PFSK-1 (cell line): ENCODE results near the gene CFAP61.

Experiments used
- FOXP2 ChIP-seq: optimal IDR thresholded peaks from 2 replicates; pipeline ENCODE3; 2011; ENCODE audit warnings: borderline replicate concordance, control low read depth, inconsistent platforms; ENCODE audit not compliant: insufficient read depth; ENCODE audit errors: extremely low read length, extremely low read depth
- POLR2AphosphoS5 ChIP-seq: IDR thresholded peaks from 2 replicates; pipeline ENCODE4 v1.6.1; 2012; ENCODE audit warnings: low read depth, mild to moderate bottlenecking, control low read depth, low read length, moderate library complexity
- SIN3A ChIP-seq: IDR thresholded peaks from 2 replicates; pipeline ENCODE4 v1.6.1; 2012; ENCODE audit warnings: mild to moderate bottlenecking, low read length, moderate library complexity, borderline replicate concordance; ENCODE audit not compliant: insufficient read depth
- TAF1 ChIP-seq: IDR thresholded peaks from 2 replicates; pipeline ENCODE4 v1.6.1; 2012; ENCODE audit warnings: low read length, control low read depth, borderline replicate concordance; ENCODE audit not compliant: insufficient read depth
- TF ChIP-seq, protein P1 (sequence below), 2 experiments: IDR thresholded peaks; 2 replicates each; pipeline versions ENCODE4 v1.6.1 to v1.8.0; 2011 to 2012; ENCODE audit warnings: low read depth in 2 of 2, low read length in 2 of 2, control low read depth in 1 of 2, inconsistent platforms in 1 of 2, mild to moderate bottlenecking in 1 of 2, moderate library complexity in 1 of 2; ENCODE audit not compliant: insufficient read depth in 1 of 2

CFAP61 gene

GRCh38 chr20:20211274-20211987 lies 159.1 kb downstream of the CFAP61 start:
- TF ChIP-seq, protein P1, sequence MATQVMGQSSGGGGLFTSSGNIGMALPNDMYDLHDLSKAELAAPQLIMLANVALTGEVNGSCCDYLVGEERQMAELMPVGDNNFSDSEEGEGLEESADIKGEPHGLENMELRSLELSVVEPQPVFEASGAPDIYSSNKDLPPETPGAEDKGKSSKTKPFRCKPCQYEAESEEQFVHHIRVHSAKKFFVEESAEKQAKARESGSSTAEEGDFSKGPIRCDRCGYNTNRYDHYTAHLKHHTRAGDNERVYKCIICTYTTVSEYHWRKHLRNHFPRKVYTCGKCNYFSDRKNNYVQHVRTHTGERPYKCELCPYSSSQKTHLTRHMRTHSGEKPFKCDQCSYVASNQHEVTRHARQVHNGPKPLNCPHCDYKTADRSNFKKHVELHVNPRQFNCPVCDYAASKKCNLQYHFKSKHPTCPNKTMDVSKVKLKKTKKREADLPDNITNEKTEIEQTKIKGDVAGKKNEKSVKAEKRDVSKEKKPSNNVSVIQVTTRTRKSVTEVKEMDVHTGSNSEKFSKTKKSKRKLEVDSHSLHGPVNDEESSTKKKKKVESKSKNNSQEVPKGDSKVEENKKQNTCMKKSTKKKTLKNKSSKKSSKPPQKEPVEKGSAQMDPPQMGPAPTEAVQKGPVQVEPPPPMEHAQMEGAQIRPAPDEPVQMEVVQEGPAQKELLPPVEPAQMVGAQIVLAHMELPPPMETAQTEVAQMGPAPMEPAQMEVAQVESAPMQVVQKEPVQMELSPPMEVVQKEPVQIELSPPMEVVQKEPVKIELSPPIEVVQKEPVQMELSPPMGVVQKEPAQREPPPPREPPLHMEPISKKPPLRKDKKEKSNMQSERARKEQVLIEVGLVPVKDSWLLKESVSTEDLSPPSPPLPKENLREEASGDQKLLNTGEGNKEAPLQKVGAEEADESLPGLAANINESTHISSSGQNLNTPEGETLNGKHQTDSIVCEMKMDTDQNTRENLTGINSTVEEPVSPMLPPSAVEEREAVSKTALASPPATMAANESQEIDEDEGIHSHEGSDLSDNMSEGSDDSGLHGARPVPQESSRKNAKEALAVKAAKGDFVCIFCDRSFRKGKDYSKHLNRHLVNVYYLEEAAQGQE (IDR thresholded peaks at IDR 0.05; ENCODE audit: insufficient read depth in 1 of 2, low read depth in 2 of 2, low read length in 2 of 2), result no peak
- no peak for TF ChIP-seq POLR2AphosphoS5
- TF ChIP-seq TAF1, result no peak
- TF ChIP-seq FOXP2, result no peak
- TF ChIP-seq SIN3A, result no peak

DNA sequence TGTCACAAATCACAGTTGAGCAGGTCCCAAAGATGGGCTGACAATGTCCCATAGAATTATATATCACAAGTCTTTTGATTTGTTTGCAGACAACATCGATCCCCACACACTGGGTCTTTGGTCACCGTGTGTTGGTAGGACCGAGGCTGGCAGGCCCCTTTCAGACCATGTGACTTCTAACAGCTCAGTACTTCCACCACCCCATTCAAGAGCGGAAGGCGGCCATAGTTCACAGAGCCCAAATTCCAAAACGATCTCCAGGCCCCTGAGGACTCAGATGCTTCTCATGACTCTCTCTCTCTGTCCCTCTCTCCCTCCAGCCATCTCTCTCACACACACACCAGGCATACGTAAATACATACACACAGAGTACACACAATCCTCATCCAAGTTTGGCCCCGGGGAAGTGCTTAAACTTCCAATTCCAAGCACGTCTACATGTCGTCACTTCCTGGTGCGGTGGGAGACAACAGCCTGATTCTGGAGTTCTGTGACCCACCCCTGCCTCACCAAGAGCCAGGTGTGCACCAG lies 159.7 kb downstream of the CFAP61 start:
- TF ChIP-seq, protein P1 (IDR thresholded peaks at IDR 0.05; ENCODE audit: insufficient read depth in 1 of 2, low read depth in 2 of 2, low read length in 2 of 2), result no peak
- TF ChIP-seq SIN3A (no peak), FOXP2 (no peak), TAF1 (no peak), POLR2AphosphoS5 (no peak)

DNA sequence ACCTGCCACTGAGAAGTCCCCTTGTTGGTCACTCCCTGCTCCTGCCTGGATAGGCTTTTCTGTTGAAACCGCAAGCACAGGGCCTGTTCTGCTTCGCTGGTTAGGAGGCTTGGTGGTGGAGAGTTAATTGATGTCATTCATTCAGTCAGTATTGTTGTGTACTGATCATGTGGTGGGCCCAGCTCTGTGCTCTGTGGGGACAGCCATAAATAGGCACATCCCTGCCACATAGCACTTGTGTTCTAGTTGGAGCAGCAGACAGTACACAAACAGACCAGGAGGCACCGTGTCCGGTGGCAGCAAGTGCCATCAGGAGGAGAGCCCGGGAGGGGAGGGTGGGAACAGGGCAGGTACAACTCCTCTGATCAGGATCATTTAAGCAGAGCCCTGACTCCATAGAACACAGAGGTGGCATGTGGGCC lies 160.4 kb downstream of the CFAP61 start:
- TF ChIP-seq TAF1 (no peak), POLR2AphosphoS5 (no peak), SIN3A (no peak), FOXP2 (no peak)

GRCh38 chr20:20213526-20214121 lies 161.3 kb downstream of the CFAP61 start:
- no peak for TF ChIP-seq POLR2AphosphoS5
- no peak for TF ChIP-seq FOXP2
- no peak for TF ChIP-seq SIN3A
- TF ChIP-seq, protein P1 (IDR thresholded peaks at IDR 0.05; ENCODE audit: insufficient read depth in 1 of 2, low read depth in 2 of 2, low read length in 2 of 2), result no peak
- no peak for TF ChIP-seq TAF1

GRCh38 chr20:20214757-20215275 lies 162.5 kb downstream of the CFAP61 start:
- TF ChIP-seq SIN3A (no peak), TAF1 (no peak), FOXP2 (no peak), POLR2AphosphoS5 (no peak)
- TF ChIP-seq, protein P1 (IDR thresholded peaks at IDR 0.05; ENCODE audit: insufficient read depth in 1 of 2, low read depth in 2 of 2, low read length in 2 of 2), result no peak
